GM13976 (cell line): ENCODE results near the gene LZIC.
A peak's percentile ranks its signal among the peaks of the same experiment; 100 is the strongest.

Experiments used
- DNase-seq: peaks from one replicate; pipeline ENCODE4 v3.0.0; 2012; ENCODE audit warnings: low spot score
- CTCF ChIP-seq: IDR thresholded peaks from 2 replicates; pipeline ENCODE4 v1.5.1; 2012; ENCODE audit warnings: borderline replicate concordance, mild to moderate bottlenecking; ENCODE audit not compliant: insufficient read depth; ENCODE audit errors: extremely low read depth, missing control alignments, control extremely low read depth
- in situ Hi-C: fragments of 300-500 bp; cut with MboI; formaldehyde crosslinking; loops from one replicate; pipeline ENCODE4 v1.12.0; 2022; ENCODE audit warnings: low sequenced_read_pairs, mixed read lengths, inconsistent platforms; ENCODE audit not compliant: unreplicated experiment

The LZIC gene

GRCh38 chr1:9942939-9943788 is at the start of gene LZIC, which contains the start of gene NMNAT1:
Gene LZIC, minus strand, starts transcription at chr1:9943391. Its CDS starts 6,772 bp downstream, at chr1:9936619.
Gene NMNAT1, plus strand, starts transcription at chr1:9943475. Its CDS starts 28,599 bp downstream, at chr1:9972074.
- no peak for TF ChIP-seq CTCF
- peak; percentile 97 for DNase-seq
- in situ Hi-C loops: no loop called here

GRCh38 chr1:9992910-9993309 is 49.7 kb upstream of the LZIC start:
- no peak for DNase-seq
- in situ Hi-C loops: no loop called here
- TF ChIP-seq CTCF: no peak

GRCh38 chr1:9990944-9991343 is 47.8 kb upstream of the LZIC start:
- in situ Hi-C loops: no loop called here
- DNase-seq: no peak
- TF ChIP-seq CTCF: no peak

GRCh38 chr1:9989773-9990172 is 46.6 kb upstream of the LZIC start:
- no peak for DNase-seq
- TF ChIP-seq CTCF: no peak
- in situ Hi-C loops: no loop called here

GRCh38 chr1:9985001-9985400 is 41.8 kb upstream of the LZIC start:
- no peak for TF ChIP-seq CTCF
- in situ Hi-C loops: no loop called here
- DNase-seq: no peak

GRCh38 chr1:9984253-9984652 is 41.1 kb upstream of the LZIC start:
- no peak for DNase-seq
- TF ChIP-seq CTCF: no peak
- in situ Hi-C loops: no loop called here
